HG02798 (cell line): ENCODE results near the gene GALR3.

Experiments
- ATAC-seq: cut with Tn5 transposase; IDR thresholded peaks from one replicate; pipeline ENCODE4 v1.9.1; 2021; ENCODE audit warnings: mild to moderate bottlenecking; ENCODE audit not compliant: unreplicated experiment, poor library complexity

The GALR3 gene

GRCh38 chr22:37802310-37803194 is 20.6 kb upstream of the GALR3 start:
- ATAC-seq, result no peak

- ATAC-seq, result no peak
Measured at GRCh38 chr22:37803195-37803638, 20.0 kb upstream of the GALR3 start.

- no peak for ATAC-seq
Measured at GRCh38 chr22:37803639-37804351, 19.4 kb upstream of the GALR3 start.

GRCh38 chr22:37804352-37804880 is 18.8 kb upstream of the GALR3 start:
- ATAC-seq, result no peak

GRCh38 chr22:37804881-37805809 is 18.0 kb upstream of the GALR3 start:
- ATAC-seq, result no peak

GRCh38 chr22:37805810-37806277 is 17.3 kb upstream of the GALR3 start:
- no peak for ATAC-seq

GRCh38 chr22:37806409-37807333 is 16.5 kb upstream of the GALR3 start:
- ATAC-seq, result no peak

GRCh38 chr22:37807410-37808293 is 15.5 kb upstream of the GALR3 start, which contains the start of gene GCAT:
TSS of gene GCAT (plus strand) at chr22:37807934. CDS start at chr22:37807968, 34 bp downstream.
- ATAC-seq, result peak; percentile 87

- ATAC-seq, result no peak
Measured at GRCh38 chr22:37808294-37808657, 14.9 kb upstream of the GALR3 start.

- ATAC-seq, result no peak
Measured at GRCh38 chr22:37809672-37810333, 13.4 kb upstream of the GALR3 start.

- ATAC-seq, result no peak
Measured at GRCh38 chr22:37811867-37812266, 11.3 kb upstream of the GALR3 start.

- no peak for ATAC-seq
Measured at GRCh38 chr22:37812869-37813678, 10.1 kb upstream of the GALR3 start.

GRCh38 chr22:37815593-37815992 is 7.6 kb upstream of the GALR3 start:
- no peak for ATAC-seq

GRCh38 chr22:37816543-37817180 is 6.5 kb upstream of the GALR3 start:
- no peak for ATAC-seq

- peak; percentile 66 for ATAC-seq
Measured at GRCh38 chr22:37817705-37818408, 5.3 kb upstream of the GALR3 start.
